ENCODE results near the gene PHF8. TPM values are rescaled to one million over a fixed set of nuclear protein-coding genes. Genes with fewer than 3 reads are reported as not detected.

PHF8 gene
- total RNA-seq, 2 donors from 2014 or later: 21.4 to 31.0 TPM

- no peaks in the 10 kb centered on the region for H3K36me3 ChIP-seq
- intact Hi-C loops (cut with DNase I): no loop called here
- TF ChIP-seq, protein P1, sequence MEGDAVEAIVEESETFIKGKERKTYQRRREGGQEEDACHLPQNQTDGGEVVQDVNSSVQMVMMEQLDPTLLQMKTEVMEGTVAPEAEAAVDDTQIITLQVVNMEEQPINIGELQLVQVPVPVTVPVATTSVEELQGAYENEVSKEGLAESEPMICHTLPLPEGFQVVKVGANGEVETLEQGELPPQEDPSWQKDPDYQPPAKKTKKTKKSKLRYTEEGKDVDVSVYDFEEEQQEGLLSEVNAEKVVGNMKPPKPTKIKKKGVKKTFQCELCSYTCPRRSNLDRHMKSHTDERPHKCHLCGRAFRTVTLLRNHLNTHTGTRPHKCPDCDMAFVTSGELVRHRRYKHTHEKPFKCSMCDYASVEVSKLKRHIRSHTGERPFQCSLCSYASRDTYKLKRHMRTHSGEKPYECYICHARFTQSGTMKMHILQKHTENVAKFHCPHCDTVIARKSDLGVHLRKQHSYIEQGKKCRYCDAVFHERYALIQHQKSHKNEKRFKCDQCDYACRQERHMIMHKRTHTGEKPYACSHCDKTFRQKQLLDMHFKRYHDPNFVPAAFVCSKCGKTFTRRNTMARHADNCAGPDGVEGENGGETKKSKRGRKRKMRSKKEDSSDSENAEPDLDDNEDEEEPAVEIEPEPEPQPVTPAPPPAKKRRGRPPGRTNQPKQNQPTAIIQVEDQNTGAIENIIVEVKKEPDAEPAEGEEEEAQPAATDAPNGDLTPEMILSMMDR (IDR thresholded peaks at IDR 0.05): no peak
- H3K9me3 ChIP-seq: no peaks in the 10 kb centered on the region
- H3K9ac ChIP-seq (ENCODE audit: low read depth in 2 of 2, low read length in 2 of 2): no peak overlapping the region
- H3K27ac ChIP-seq: no peak overlapping the region
- no peaks in the 10 kb centered on the region for H3K27me3 ChIP-seq
- no peak for DNase-seq
- H3K4me3 ChIP-seq: no peak overlapping the region
- no peaks in the 10 kb centered on the region for H3K4me1 ChIP-seq
Observed at GRCh38 chrX:54029529-54030143, 14.6 kb downstream of the PHF8 start.

DNA sequence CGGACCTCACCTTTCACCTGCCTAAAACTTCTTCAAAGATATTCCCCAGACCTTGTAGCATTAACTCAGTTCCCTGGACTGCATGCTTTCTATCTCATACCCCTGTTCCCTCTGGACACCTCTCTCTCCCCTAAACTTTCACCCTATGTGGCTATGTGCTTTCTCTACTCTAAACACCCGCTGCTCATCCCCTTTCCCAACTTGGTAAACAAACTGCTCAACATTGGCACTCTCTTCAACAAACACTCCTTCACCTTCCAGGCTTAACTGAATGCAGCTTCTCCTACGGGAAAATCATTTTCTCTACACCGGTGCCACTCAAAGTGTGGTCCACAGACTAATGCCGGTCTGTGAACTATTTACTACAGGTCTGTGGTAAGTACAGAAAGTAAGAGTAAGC, 19.9 kb downstream of the PHF8 start:
- H3K36me3 ChIP-seq: no peaks in the 10 kb centered on the region

GRCh38 chrX:54012830-54013500, 31.3 kb downstream of the PHF8 start:
- DNase-seq: no peak
- no peaks in the 10 kb centered on the region for H3K27me3 ChIP-seq
- TF ChIP-seq, protein P1 (IDR thresholded peaks at IDR 0.05): no peak
- intact Hi-C loops (cut with DNase I): no loop called here
- H3K4me3 ChIP-seq: no peak overlapping the region
- H3K27ac ChIP-seq: no peak overlapping the region
- H3K9ac ChIP-seq (ENCODE audit: low read depth in 2 of 2, low read length in 2 of 2): no peak overlapping the region
- H3K36me3 ChIP-seq: no peaks in the 10 kb centered on the region
- H3K4me1 ChIP-seq: no peaks in the 10 kb centered on the region
- no peaks in the 10 kb centered on the region for H3K9me3 ChIP-seq

More for the DNA sequence above, 19.9 kb downstream of the PHF8 start:
- H3K27me3 ChIP-seq: no peaks in the 10 kb centered on the region
- no peak overlapping the region for H3K27ac ChIP-seq
- intact Hi-C loops (cut with DNase I): no loop called here
- H3K4me1 ChIP-seq: no peaks in the 10 kb centered on the region
- no peak overlapping the region for H3K9ac ChIP-seq (ENCODE audit: low read depth in 2 of 2, low read length in 2 of 2)
- DNase-seq: no peak
- TF ChIP-seq, protein P1 (IDR thresholded peaks at IDR 0.05): no peak
- no peak overlapping the region for H3K4me3 ChIP-seq
- H3K9me3 ChIP-seq: no peaks in the 10 kb centered on the region

DNA sequence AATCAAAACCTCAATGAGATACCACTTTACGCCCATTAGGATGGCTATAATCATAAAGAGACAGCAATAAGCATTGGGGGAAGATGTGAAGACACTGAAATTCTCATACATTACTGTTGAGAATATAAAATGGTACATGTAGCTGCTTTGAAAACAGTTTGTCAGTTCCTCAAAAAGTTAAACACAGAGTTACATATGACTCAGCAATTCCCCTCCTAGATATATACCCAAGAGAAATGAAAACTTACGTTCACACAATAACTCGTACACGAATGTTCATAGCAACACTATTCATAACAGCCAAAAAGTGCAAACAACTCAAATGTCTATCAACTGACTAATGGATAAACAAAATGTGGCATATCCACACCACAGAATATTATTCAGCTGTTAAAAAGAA, 36.6 kb downstream of the PHF8 start:
- intact Hi-C loops (cut with DNase I): no loop called here
- Histone ChIP-seq H3K27ac (no peak overlapping the region), H3K9me3 (no peaks in the 10 kb centered on the region), H3K4me1 (no peaks in the 10 kb centered on the region), H3K27me3 (no peaks in the 10 kb centered on the region), H3K9ac (ENCODE audit: low read depth in 2 of 2, low read length in 2 of 2) (no peak overlapping the region), H3K36me3 (no peaks in the 10 kb centered on the region), H3K4me3 (no peak overlapping the region)
- no peak for DNase-seq
- TF ChIP-seq, protein P1 (IDR thresholded peaks at IDR 0.05): no peak

- no peaks in the 10 kb centered on the region for H3K9me3 ChIP-seq
- H3K27ac ChIP-seq: no peak overlapping the region
- H3K9ac ChIP-seq (ENCODE audit: low read depth in 2 of 2, low read length in 2 of 2): no peak overlapping the region
- no peaks in the 10 kb centered on the region for H3K36me3 ChIP-seq
- DNase-seq: no peak
- H3K4me3 ChIP-seq: no peak overlapping the region
- H3K4me1 ChIP-seq: no peaks in the 10 kb centered on the region
- intact Hi-C loops (cut with DNase I): no loop called here
- no peaks in the 10 kb centered on the region for H3K27me3 ChIP-seq
- TF ChIP-seq, protein P1 (IDR thresholded peaks at IDR 0.05): no peak
Observed at GRCh38 chrX:53997724-53998123, 46.5 kb downstream of the PHF8 start.
